ENCODE data around the gene NR3C1.

DNA sequence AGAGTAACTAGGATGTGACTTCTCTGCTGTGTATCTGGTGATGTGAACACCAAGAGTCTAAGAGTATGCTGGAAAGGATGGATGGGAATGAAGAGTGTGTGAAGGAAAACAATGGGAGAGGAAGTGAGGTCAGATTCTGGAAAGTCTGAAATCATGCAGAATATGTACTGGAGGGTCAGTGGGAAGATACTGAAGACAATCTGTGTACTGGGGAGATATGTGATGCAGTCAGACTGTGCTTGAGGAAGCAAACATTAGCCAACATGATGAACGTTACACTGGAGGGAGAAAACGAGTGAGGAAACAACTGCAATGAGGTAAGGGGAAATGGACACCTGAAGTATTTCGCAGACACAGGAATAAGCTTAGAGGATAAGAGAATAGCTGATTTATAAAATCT is 105.7 kb downstream of the NR3C1 start:
- TF ChIP-seq EZH2 (IDR thresholded peaks at IDR 0.05): no peak
- TF ChIP-seq, protein P1, sequence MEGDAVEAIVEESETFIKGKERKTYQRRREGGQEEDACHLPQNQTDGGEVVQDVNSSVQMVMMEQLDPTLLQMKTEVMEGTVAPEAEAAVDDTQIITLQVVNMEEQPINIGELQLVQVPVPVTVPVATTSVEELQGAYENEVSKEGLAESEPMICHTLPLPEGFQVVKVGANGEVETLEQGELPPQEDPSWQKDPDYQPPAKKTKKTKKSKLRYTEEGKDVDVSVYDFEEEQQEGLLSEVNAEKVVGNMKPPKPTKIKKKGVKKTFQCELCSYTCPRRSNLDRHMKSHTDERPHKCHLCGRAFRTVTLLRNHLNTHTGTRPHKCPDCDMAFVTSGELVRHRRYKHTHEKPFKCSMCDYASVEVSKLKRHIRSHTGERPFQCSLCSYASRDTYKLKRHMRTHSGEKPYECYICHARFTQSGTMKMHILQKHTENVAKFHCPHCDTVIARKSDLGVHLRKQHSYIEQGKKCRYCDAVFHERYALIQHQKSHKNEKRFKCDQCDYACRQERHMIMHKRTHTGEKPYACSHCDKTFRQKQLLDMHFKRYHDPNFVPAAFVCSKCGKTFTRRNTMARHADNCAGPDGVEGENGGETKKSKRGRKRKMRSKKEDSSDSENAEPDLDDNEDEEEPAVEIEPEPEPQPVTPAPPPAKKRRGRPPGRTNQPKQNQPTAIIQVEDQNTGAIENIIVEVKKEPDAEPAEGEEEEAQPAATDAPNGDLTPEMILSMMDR (IDR thresholded peaks at IDR 0.05): no peak
- TF ChIP-seq EZH2phosphoT487 (IDR thresholded peaks at IDR 0.05): no peak

All from neural progenitor cell (in vitro differentiated cells).